Heart left ventricle (tissue), 16 donors: ENCODE results near the gene CAPN14. TPM values are rescaled to one million over a fixed set of nuclear protein-coding genes. Genes with fewer than 3 reads are reported as not detected.

Source experiments
- ATAC-seq, 4 donors: fragments of 200-7000 bp; cut with Tn5 transposase; one replicate each; pipeline ENCODE4 v1.9.1; 2020 to 2022; ENCODE audit warnings: moderate library complexity in 4 of 4, mild to moderate bottlenecking in 3 of 4, moderate number of reproducible peaks in 1 of 4
- DNase-seq, 5 donors: peaks; one replicate each; pipeline ENCODE4 v3.0.0-alpha.2; 2020
- H3K27ac ChIP-seq, 12 donors: fragments of 200-600 bp; sonication (generic) in 4 of 12; one replicate each; pipeline versions ENCODE4 v1.5.0 to v1.8.0; 2016 to 2022; ENCODE audit warnings: mild to moderate bottlenecking in 2 of 12
- H3K27me3 ChIP-seq, 9 donors: fragments of 200-600 bp; sonication (generic) in 2 of 9; one replicate each; pipeline versions ENCODE4 v1.5.1 to v1.8.0; 2016 to 2022; ENCODE audit warnings: mild to moderate bottlenecking in 3 of 9
- H3K36me3 ChIP-seq, 9 donors: fragments of 200-600 bp; sonication (generic) in 2 of 9; one replicate each; pipeline versions ENCODE4 v1.5.0 to v1.8.0; 2018 to 2022; ENCODE audit warnings: mild to moderate bottlenecking in 2 of 9
- H3K4me1 ChIP-seq, 12 donors: fragments of 200-600 bp; sonication (generic) in 4 of 12; one replicate each; pipeline versions ENCODE4 v1.5.0 to v1.8.0; 2016 to 2022; ENCODE audit warnings: mild to moderate bottlenecking in 3 of 12
- H3K4me3 ChIP-seq, 12 donors: fragments of 200-600 bp; sonication (generic) in 4 of 12; one replicate each; pipeline versions ENCODE4 v1.5.0 to v1.8.0; 2017 to 2022; ENCODE audit warnings: mild to moderate bottlenecking in 9 of 12, moderate library complexity in 4 of 12
- H3K9me3 ChIP-seq, 12 donors: fragments of 200-600 bp; sonication (generic) in 4 of 12; one replicate each; pipeline versions ENCODE4 v1.5.0 to v1.8.0; 2016 to 2022; ENCODE audit warnings: mild to moderate bottlenecking in 1 of 12
- POLR2A ChIP-seq, 2 donors: fragments of 450-650 bp; IDR thresholded peaks; one replicate each; pipeline ENCODE4 v1.6.1; 2017; ENCODE audit warnings: antibody characterized with exemption in 2 of 2, mild to moderate bottlenecking in 2 of 2, moderate library complexity in 2 of 2
- WGBS, 4 donors: extraction: QIAGEN DNeasy Blood & Tissue Kit in 2 of 4; methylation state at CpG; one replicate each; pipeline versions ENCODE4 v1.1.5 to v1.1.7; 2013 to 2018; 5-methylcytosine and 5-hydroxymethylcytosine counted together
- intact Hi-C, 10 donors: fragments of 100-400 bp; cut with DNase I; formaldehyde crosslinking; loops; one replicate each; pipeline versions ENCODE4 v1.11.1 to v1.14.2; 2022
- polyA plus RNA-seq, 2 donors: library from polyadenylated mRNA; stranded (reverse); fragments of 200-250 nt; gene quantifications; one replicate each; pipeline ENCODE4 v1.2.3, GENCODE V29; 2013
- total RNA-seq, 9 donors: library from RNA; depleted of rRNA in 2 of 9; stranded (reverse); fragments of >200 nt in 2 of 9; fragmentation: NEBNext Ultra II Directional in 3 of 9; extraction: Animal tissue kit (Norgen Biotek cat#: 25700) in 3 of 9; gene quantifications; one replicate each; pipeline versions ENCODE4 v1.1.0 to v1.2.4, GENCODE V29; 2016 to 2023
- TF ChIP-seq, protein P1 (sequence below), 12 donors: fragments of 200-600 bp; sonication (generic) in 4 of 12; IDR thresholded peaks; one replicate each; pipeline versions ENCODE4 v1.5.0 to v1.8.0; 2018 to 2022; ENCODE audit warnings: antibody characterized with exemption in 12 of 12, mild to moderate bottlenecking in 5 of 12
- donor health status: ischemic (EF 13 %, LVEDD 7.1; RV severe dilation, severe dysfunction).
- donor health status: healthy with polysubstance abuse.
- donor health status: DM: no; HTN: yes; CAD: no.
- donor health status: DM: no; HTN: no; CAD: no.
- donor health status: ischemic (EF 25% LVEDD 6.9; RV normal size, moderate dysfunction).
- donor health status: ischemic (EF 25% LVEDD 5.7; RV mildly dilated, moderate dysfunction).
- donor health status: healthy.
- donor health status: DM: yes; HTN: yes; CAD: no.
- donor health status: ischemic (EF 35%, LVEDD 5.7; RV mildly dilated, moderate dysfunction).
- donor health status: nonischemic (EF 11% LVEDD 7.7; RV severe dilation, severe dysfunction).
- donor health status: DM: yes; HTN: yes; CAD: no.
- donor health status: PGD.
- donor health status: ischemic (EF 29% LVEDD 5.4; RV normal size, mild dysfunction).
- donor health status: nonischemic (EF 23%, LVEDD 6.1; RV moderate dilation, normal function).

Gene CAPN14
- total and polyA plus RNA-seq, 11 donors: 0.04 to 0.44 (median 0.17) TPM

DNA sequence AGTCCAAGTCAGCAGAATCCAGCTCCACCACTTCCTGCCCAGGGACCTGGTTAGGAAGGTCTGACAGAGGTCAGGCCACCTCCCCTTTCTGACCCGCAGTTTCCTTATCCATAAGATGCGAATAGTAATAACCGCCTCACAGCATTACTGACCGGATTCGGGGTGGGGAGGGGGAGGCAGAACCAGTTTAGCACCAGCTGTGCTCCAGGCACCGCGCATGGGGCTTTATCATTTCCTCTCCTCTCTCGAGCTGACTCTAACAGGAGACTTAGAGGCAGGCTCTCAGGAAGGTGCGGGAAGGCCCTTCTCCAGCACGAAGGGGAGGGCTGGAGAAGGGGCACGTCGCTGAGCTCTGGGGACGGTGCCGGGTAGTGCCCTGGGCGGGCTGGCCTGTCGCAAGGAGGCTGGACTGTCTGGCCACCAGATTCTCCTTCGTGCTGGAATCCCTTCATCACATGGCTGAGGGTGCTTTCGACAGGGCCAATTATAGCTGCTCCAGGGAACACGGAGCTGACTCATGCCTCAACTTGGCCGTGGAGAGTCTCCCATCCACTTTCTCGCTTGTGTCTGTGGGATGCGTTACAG is 22.4 kb upstream of the CAPN14 start:
- Histone ChIP-seq H3K27ac (peak overlapping the region; percentile 73 to 95 (median 90)), H3K27me3 (no peaks in the 10 kb centered on the region), H3K36me3 (peaks cover 0 to 6% (median 4%) of the 10 kb centered on the region in 9 donors), H3K4me1 (peaks cover 11 to 71% (median 55%) of the 10 kb centered on the region in 12 donors), H3K4me3 (peak overlapping the region in 2 of 12 donors; percentile 2 to 4), H3K9me3 (no peaks in the 10 kb centered on the region)
- intact Hi-C loops: loop anchor here in 5 of 10 donors (5.0 to 10.0 kb wide), 5 partner anchors 33 to 95 kb away; no protein-coding TSS in a partner anchor
- peak; percentile 90 to 93 (median 92) for ATAC-seq
- 10 to 27% (median 21%) methylated on average over 8 to 22 of the region's 22 CpGs for whole genome bisulfite sequencing, 4 donors
- TF ChIP-seq, protein P1, sequence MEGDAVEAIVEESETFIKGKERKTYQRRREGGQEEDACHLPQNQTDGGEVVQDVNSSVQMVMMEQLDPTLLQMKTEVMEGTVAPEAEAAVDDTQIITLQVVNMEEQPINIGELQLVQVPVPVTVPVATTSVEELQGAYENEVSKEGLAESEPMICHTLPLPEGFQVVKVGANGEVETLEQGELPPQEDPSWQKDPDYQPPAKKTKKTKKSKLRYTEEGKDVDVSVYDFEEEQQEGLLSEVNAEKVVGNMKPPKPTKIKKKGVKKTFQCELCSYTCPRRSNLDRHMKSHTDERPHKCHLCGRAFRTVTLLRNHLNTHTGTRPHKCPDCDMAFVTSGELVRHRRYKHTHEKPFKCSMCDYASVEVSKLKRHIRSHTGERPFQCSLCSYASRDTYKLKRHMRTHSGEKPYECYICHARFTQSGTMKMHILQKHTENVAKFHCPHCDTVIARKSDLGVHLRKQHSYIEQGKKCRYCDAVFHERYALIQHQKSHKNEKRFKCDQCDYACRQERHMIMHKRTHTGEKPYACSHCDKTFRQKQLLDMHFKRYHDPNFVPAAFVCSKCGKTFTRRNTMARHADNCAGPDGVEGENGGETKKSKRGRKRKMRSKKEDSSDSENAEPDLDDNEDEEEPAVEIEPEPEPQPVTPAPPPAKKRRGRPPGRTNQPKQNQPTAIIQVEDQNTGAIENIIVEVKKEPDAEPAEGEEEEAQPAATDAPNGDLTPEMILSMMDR (IDR thresholded peaks at IDR 0.05): no peak
- peak in 1 of 2 donors; percentile 51 for TF ChIP-seq POLR2A (IDR thresholded peaks at IDR 0.05)
- peak; percentile 75 to 89 (median 81) for DNase-seq

DNA sequence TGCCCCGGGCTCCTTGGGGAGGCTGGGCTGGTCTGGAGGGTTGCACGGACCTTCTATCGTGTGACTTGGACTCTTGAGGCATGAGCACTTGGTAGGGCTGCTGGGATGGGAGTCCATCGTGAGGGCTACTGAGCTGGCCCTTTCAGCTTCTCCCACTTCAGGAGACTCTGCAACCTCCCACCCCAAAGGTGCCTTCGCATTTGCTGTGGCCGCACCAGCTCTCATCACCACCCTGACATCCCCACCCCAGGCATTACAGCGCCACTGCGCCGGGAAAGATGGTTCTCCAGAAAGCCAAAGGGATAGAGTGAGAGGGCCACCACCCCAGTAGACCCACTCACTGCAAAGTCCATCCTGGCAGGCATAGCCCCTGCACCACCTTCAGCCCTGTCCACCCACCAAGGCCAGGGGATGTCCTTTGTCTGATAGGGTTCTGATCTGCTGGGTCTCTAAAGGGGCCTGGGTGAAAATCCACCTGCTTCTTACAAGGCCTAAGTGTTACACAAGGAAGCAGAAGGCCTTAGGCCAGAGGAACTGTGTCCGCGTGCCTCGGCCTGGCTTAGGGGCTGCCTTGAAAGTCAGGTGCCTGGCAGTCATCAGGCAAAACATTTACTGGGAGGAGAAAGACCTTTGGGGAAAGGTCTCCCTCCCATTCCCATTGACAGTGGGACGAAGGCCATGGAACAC is 21.7 kb upstream of the CAPN14 start:
- DNase-seq: peak in 2 of 5 donors; percentile 27 to 64
- 42 to 77% (median 70%) methylated on average over 8 to 13 of the region's 13 CpGs for WGBS, 4 donors
- Histone ChIP-seq H3K27me3 (no peaks in the 10 kb centered on the region), H3K4me1 (peaks cover 11 to 75% (median 59%) of the 10 kb centered on the region in 12 donors), H3K36me3 (no peaks in the 10 kb centered on the region), H3K9me3 (no peaks in the 10 kb centered on the region), H3K27ac (peak overlapping the region; percentile 73 to 95 (median 90)), H3K4me3 (no peak overlapping the region)
- intact Hi-C loops: loop anchor here in 3 of 10 donors (5.0 to 10.0 kb wide), 3 partner anchors 33 to 96 kb away; no protein-coding TSS in a partner anchor
- ATAC-seq: no peak
- TF ChIP-seq, protein P1 (IDR thresholded peaks at IDR 0.05): no peak
- no peak for TF ChIP-seq POLR2A (IDR thresholded peaks at IDR 0.05)

DNA sequence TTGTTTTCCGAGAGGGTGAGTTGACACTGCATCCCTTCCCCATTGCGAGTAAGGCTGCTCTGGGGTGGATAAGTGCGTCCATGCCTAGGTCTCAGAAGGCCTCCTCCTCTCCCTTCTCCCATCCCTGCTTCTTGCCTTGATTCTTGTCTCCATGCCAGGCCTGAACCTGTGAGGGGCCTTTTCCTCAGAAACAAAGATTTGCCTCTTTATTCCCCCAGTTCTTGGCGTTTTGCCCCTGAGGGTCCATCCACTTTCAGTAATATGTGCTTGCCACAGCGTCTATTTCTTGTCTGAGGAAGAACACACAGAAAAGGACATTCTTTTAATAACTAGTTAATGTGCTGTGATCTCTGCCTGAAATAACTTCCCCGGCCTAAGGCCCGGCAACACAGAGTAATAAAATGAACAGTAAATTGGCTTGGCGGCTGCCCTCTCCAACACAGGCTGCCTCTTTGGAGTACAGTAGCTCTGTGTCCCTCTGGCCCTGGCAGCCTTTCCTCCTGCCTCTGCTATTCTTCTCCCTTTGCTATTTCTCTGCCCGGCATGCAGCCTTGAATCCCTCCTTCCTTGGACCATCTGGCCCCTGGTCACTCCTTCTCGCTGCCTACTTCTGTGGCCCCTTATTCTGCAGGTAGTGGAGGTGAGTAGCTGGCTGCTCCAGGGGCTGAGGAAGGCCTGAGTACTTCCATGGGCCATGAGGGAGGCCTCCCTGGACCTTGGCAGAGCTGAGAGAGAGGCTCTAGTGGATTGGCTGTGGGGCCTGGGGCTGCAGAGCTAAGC is 21.0 kb upstream of the CAPN14 start:
- Histone ChIP-seq H3K4me1 (peaks cover 11 to 82% (median 63%) of the 10 kb centered on the region in 12 donors), H3K27ac (peak overlapping the region; percentile 44 to 95 (median 90)), H3K4me3 (no peak overlapping the region), H3K27me3 (no peaks in the 10 kb centered on the region), H3K9me3 (no peaks in the 10 kb centered on the region), H3K36me3 (no peaks in the 10 kb centered on the region)
- no peak for TF ChIP-seq POLR2A (IDR thresholded peaks at IDR 0.05)
- TF ChIP-seq, protein P1 (IDR thresholded peaks at IDR 0.05): no peak
- DNase-seq (peak in 1 of 5 donors; percentile 43), ATAC-seq (peak in 1 of 4 donors; percentile 38)
- 63 to 72% (median 66%) methylated on average over 10 of the region's 10 CpGs for whole genome bisulfite sequencing, 4 donors
- intact Hi-C loops: loop anchor here in 3 of 10 donors (5.0 to 10.0 kb wide), 3 partner anchors 34 to 96 kb away; no protein-coding TSS in a partner anchor
